ENCODE data around the gene LITAF.

GRCh38 chr16:11571549-11571948 lies 15.2 kb downstream of the LITAF start:
- no peak for TF ChIP-seq CTCF (IDR thresholded peaks at IDR 0.05; ENCODE audit: insufficient read depth, low read length)
- no peak for TF ChIP-seq SPI1 (IDR thresholded peaks at IDR 0.05; ENCODE audit: borderline replicate concordance, low read depth)
- no peak for TF ChIP-seq REST (IDR thresholded peaks at IDR 0.05; ENCODE audit: insufficient replicate concordance, low read depth)
- TF ChIP-seq POLR2AphosphoS5 (IDR thresholded peaks at IDR 0.05; ENCODE audit: low read depth) = no peak
- no peak for TF ChIP-seq GABPA (IDR thresholded peaks at IDR 0.05; ENCODE audit: low read depth)
